ENCODE measurements around the gene PAOX.

PAOX gene

DNA sequence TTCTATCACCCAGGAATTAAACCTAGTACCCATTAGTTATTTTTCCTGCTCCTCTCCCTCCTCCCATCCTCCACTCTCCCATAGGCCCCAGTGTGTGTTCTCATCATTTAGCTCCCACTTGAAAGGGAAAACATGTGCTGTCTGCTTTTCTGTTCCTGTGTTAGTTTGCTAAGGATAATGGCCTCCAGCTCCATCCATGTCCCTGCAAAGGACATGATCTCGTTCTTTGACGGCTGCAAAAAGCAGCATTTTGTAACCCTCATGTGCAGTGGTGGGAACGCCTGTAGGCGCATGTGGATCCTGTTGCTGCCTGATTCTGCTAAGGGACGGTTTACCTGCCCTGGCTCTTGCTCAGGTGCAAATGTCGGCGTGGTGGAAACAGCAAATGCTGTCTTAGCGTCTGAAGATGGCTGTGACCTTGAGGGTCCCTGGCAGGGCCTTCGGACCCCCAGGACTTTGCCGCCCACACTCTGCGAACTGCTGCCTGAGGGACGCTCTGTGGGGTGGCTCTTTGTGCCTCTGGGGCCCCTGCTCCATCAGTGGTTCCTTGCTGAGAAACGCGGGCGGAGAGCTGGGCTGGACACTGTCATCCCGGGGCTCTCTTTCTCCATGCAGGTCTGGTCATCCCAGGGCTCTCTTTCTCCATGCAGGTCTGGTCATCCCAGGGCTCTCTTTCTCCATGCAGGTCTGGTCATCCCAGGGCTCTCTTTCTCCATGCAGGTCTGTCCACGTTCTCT is 9.3 kb downstream of the PAOX start:
- TF ChIP-seq RAD21 (IDR thresholded peaks at IDR 0.05; ENCODE audit: low read depth) (no peak), USF1 (IDR thresholded peaks at IDR 0.05) (no peak), TEAD4 (IDR thresholded peaks at IDR 0.05) (no peak), YY1 (IDR thresholded peaks at IDR 0.05; ENCODE audit: low read depth) (no peak), CREB1 (IDR thresholded peaks at IDR 0.05; ENCODE audit: low read depth) (no peak), MAX (IDR thresholded peaks at IDR 0.05) (no peak)
- TF ChIP-seq, protein P1, sequence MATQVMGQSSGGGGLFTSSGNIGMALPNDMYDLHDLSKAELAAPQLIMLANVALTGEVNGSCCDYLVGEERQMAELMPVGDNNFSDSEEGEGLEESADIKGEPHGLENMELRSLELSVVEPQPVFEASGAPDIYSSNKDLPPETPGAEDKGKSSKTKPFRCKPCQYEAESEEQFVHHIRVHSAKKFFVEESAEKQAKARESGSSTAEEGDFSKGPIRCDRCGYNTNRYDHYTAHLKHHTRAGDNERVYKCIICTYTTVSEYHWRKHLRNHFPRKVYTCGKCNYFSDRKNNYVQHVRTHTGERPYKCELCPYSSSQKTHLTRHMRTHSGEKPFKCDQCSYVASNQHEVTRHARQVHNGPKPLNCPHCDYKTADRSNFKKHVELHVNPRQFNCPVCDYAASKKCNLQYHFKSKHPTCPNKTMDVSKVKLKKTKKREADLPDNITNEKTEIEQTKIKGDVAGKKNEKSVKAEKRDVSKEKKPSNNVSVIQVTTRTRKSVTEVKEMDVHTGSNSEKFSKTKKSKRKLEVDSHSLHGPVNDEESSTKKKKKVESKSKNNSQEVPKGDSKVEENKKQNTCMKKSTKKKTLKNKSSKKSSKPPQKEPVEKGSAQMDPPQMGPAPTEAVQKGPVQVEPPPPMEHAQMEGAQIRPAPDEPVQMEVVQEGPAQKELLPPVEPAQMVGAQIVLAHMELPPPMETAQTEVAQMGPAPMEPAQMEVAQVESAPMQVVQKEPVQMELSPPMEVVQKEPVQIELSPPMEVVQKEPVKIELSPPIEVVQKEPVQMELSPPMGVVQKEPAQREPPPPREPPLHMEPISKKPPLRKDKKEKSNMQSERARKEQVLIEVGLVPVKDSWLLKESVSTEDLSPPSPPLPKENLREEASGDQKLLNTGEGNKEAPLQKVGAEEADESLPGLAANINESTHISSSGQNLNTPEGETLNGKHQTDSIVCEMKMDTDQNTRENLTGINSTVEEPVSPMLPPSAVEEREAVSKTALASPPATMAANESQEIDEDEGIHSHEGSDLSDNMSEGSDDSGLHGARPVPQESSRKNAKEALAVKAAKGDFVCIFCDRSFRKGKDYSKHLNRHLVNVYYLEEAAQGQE (IDR thresholded peaks at IDR 0.05; ENCODE audit: low read depth), result no peak

DNA sequence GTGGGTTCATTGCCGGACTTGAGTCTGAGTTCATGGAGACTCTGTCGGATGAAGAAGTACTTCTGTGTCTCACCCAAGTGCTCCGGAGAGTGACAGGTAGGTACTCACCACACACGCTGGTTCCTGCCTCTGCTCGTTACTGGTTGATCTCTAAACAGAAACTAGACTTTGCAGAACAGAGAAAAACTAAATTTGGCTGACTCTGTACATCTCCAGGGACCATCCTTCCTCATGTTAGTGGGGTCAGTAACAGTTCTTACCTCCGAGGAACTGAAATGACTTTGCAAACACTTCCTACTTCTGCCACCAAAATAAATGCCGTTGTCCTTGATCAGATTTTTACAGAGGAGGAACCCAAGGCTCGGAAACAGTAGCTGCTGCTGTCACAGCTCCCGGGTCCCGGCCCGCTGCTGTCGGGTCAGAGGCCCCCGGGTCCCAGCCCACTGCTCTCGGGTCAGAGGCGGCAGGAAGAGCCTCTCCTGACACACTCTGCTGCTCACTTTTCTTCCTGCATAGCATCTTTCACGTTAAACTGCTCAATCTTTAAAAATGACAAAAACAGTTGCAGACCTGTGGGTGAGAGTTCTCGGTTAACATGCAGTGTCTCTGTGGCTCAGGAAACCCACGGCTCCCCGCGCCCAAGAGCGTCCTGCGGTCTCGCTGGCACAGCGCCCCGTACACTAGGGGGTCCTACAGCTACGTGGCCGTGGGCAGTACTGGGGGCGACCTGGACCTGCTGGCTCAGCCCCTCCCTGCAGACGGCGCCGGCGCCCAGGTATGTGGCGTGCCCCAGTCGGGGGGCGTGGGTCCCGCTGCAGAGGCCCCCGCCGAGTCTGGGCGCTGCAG is 10.1 kb downstream of the PAOX start:
- TF ChIP-seq NFIC (IDR thresholded peaks at IDR 0.05), result no peak
- TF ChIP-seq USF1 (IDR thresholded peaks at IDR 0.05), result no peak
- TF ChIP-seq FOXM1 (IDR thresholded peaks at IDR 0.05; ENCODE audit: borderline replicate concordance, low read depth), result no peak
- TF ChIP-seq EP300 (IDR thresholded peaks at IDR 0.05; ENCODE audit: borderline replicate concordance), result no peak

DNA sequence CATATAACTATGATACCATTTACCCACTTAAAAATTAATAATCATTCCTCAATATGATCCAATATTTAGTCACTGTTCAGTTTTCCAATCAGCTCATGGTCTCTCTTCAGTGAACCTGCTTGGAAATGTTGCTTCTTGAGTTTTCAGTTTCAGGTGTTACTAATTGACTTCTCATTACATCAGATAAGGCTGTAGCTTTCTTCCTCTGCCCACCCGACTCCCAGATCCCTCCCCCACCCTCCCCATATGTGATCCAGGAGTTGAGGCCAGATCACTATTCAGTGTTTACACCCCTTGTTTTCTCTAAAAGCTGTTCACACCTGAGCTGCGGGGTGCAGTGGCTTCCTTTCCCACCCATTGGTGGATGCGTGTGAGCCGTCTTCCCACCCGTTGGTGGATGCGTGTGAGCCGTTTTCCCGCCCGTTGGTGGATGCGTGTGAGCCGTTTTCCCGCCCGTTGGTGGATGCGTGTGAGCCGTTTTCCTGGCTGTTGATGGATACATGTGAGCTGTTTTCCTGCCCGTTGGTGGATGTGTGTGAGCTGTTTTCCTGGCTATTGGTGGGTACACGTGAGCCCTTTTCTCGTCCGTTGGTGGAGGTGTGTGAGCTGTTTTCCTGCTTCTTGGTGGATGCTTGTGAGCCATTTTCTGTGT is 11.7 kb downstream of the PAOX start:
- TF ChIP-seq MAX (IDR thresholded peaks at IDR 0.05), result no peak
- no peak for TF ChIP-seq EGR1 (IDR thresholded peaks at IDR 0.05)
- TF ChIP-seq TEAD4 (IDR thresholded peaks at IDR 0.05), result no peak
- no peak for TF ChIP-seq CEBPB (IDR thresholded peaks at IDR 0.05)
- TF ChIP-seq FOXM1 (IDR thresholded peaks at IDR 0.05; ENCODE audit: borderline replicate concordance, low read depth), result no peak
- TF ChIP-seq ZBTB7A (IDR thresholded peaks at IDR 0.05; ENCODE audit: low read depth), result no peak
- no peak for TF ChIP-seq YY1 (IDR thresholded peaks at IDR 0.05; ENCODE audit: low read depth)

GRCh38 chr10:133391249-133391635 is 12.2 kb downstream of the PAOX start:
- TF ChIP-seq TAF1 (IDR thresholded peaks at IDR 0.05; ENCODE audit: low read depth) (no peak), CREB1 (IDR thresholded peaks at IDR 0.05; ENCODE audit: low read depth) (no peak)
- TF ChIP-seq, protein P1 (IDR thresholded peaks at IDR 0.05; ENCODE audit: low read depth), result no peak

DNA sequence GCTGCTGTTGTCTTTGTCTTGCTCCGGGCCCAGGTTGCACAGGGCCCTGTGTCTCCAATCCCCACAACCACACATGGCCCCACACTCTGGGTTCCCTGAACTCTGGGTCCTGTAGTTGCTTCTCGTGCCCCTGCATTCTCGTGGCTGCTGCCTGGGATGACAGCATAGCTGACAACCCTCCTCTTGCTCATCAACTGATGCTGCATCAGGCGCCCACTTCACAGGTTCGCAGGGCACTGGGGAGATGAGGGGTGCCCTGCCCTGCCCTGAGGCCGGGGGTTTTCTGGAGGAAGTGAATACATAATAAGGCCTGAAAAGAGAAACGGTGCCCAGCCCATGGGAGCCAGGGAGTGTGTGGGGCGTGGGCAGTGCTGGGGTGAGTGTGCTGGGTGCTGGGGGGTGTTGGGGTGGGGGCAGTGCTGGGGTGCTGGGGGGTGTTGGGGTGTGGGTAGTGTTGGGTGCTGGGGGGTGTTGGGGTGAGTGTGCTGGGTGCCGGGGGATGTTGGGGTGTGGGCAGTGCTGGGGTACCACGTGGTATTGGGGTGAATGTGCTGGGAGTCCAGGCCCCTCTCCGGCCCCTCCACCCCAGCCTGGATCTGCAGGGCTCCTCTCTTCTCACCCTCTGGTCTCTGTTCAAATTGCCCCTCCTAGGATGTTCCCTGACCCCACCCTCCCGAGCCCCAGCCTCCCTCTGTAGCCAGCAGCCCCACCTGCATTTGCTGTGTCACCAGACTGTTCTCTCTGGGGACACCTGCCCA is 12.9 kb downstream of the PAOX start:
- no peak for TF ChIP-seq ZBTB7A (IDR thresholded peaks at IDR 0.05; ENCODE audit: low read depth)
- no peak for TF ChIP-seq FOXM1 (IDR thresholded peaks at IDR 0.05; ENCODE audit: borderline replicate concordance, low read depth)
- no peak for TF ChIP-seq TCF12 (IDR thresholded peaks at IDR 0.05; ENCODE audit: low read depth)
- no peak for TF ChIP-seq MAX (IDR thresholded peaks at IDR 0.05)
- TF ChIP-seq, protein P1 (IDR thresholded peaks at IDR 0.05; ENCODE audit: low read depth), result no peak
- TF ChIP-seq NFIC (IDR thresholded peaks at IDR 0.05), result no peak
- no peak for TF ChIP-seq CREB1 (IDR thresholded peaks at IDR 0.05; ENCODE audit: low read depth)
- TF ChIP-seq EP300 (IDR thresholded peaks at IDR 0.05; ENCODE audit: borderline replicate concordance), result no peak
- TF ChIP-seq RAD21 (IDR thresholded peaks at IDR 0.05; ENCODE audit: low read depth), result no peak
- TF ChIP-seq CEBPB (IDR thresholded peaks at IDR 0.05), result no peak
- TF ChIP-seq EGR1 (IDR thresholded peaks at IDR 0.05), result no peak
- TF ChIP-seq TEAD4 (IDR thresholded peaks at IDR 0.05), result no peak
- no peak for TF ChIP-seq TAF1 (IDR thresholded peaks at IDR 0.05; ENCODE audit: low read depth)
- no peak for TF ChIP-seq USF1 (IDR thresholded peaks at IDR 0.05)

Data from Ishikawa (cell line).